Activated CD8-positive, alpha-beta memory T cell treated with anti-CD3 and anti-CD28 coated beads for 48 hours (primary cell): ENCODE data around the gene NPR2.

Experiments used
- DNase-seq, 3 experiments: peaks; one replicate each; pipeline ENCODE4 v3.0.0-alpha.2; 2020; ENCODE audit warnings: low read depth in 2 of 3, low spot score in 2 of 3

NPR2 gene

DNA sequence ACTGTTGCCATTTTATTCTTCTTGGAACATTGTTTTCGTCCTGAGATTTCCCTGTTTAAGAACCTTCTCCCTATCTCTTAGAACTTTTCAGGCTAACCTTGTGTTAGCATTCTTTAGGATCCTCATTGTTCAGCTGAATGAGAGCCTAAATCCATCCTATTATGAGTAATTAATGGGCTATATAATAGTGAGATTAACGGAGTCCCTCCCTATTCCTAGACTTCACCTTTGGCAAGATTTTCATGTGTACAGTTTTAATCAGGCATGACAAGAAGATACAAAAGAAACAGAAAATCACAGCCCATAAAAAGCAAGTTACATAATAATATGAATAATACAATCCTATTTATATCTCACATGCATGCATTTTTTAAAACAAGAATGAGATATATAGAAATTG is 28.2 kb upstream of the NPR2 start:
- DNase-seq: no peak

DNA sequence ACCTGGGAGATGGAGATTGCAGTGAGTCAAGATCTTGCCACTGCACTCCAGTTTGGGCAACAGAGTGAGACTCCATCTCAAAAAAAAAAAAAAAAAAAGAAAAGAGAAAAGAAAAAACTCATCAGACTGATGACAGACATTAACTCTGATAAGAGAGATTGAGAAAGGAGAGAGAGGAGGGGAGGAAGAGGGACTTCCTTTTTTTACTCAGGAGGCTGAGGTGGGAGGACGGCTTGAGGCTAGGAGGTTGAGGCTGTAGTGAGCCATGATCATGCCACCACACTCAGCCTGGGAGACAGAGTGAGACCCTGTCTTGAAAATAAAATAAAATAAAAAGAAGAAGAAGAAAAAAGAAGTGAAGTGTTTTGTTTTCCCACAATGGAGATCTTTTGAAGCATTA is 27.6 kb upstream of the NPR2 start:
- no peak for DNase-seq

DNA sequence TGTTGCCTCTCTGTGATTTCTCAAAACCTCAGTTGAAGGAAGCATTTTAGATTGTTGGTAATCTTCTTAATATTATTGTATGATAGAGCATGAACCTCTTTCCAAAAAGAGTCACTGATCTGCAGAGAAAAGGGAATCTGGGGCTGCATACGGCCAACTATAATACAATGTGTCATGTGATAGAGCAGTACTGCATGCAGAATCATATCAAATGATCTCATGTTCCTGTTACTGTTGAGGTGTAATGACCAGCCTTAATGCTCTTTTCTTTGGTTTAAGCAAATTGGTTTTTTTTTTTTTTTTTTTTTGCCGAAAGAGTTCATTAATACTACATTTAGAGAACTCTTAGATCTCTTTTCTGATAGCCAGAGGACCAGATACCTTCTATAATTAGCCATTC is 24.4 kb upstream of the NPR2 start:
- no peak for DNase-seq

DNA sequence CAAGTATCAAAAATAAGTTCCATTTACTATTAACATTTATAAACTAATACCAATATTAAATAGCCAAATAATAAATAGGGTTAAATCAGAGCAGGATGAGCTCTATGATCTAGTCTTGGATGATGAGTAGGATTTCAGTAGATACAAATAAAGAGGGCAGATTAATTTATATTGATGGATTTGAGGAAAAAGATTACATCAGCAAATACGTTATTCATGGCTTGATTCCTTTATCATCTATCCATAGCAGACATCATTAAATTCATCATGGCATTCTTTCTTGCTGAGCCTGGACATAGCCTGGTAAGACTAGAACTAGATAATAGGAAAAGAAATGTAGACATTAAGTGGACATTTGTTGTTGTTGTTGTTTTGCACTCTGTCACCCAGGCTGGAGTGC is 23.9 kb upstream of the NPR2 start:
- no peak for DNase-seq

DNA sequence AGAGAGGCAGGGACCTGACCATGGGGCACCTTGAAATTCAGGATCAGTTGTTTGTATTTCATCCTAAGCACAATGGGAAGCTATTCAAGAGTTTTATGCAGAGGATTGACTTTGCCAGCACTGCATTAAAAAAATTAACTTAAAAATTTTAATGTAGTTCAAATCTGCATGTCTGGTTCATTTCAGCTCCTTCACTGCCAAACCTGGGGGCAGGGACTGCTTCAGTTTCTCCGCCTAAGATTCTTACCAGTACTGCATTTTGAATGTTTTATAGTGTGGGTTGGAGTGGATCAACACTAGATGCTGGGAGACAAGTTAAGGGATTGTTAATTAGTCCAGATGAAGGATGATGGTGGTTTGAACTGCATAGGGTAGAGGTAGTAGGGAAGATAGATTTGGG is 21.6 kb upstream of the NPR2 start:
- no peak for DNase-seq

DNA sequence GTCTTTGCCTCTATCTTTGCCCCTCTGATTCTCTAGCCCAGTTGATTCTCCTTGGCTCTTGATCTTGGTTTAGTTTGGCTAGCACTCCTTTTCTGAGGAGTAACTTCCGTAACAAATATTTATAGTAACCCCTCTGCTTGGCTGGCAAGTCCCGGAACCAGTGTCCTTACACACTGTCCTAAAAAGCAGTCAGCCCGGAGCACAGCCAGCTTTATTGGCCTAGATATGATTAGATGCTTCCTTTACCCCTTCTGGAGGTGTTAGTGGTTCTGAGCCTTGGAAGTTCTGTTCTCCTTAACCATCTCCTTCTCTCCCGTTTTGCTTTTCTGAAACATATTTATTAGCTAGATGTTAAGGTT is 20.3 kb upstream of the NPR2 start:
- no peak for DNase-seq

DNA sequence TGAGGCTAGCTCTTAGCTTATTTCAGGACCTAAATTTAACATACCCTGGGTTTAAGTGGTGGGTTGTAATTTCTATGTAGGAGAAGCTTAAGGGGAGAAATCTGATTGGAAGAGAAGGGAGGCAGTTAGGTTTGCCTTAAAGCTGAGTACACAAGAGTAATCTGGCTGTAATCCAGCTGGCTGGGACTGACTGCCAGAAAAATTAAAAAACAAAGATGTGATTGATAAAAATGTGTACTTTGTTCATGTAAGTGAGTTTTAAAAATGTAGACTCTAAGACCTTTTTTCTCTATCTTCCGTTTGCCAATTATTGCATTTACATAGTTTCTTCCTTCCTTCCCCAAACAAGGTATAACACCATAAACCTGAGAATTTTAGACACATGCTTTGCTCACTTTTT is 19.9 kb upstream of the NPR2 start:
- no peak for DNase-seq

DNA sequence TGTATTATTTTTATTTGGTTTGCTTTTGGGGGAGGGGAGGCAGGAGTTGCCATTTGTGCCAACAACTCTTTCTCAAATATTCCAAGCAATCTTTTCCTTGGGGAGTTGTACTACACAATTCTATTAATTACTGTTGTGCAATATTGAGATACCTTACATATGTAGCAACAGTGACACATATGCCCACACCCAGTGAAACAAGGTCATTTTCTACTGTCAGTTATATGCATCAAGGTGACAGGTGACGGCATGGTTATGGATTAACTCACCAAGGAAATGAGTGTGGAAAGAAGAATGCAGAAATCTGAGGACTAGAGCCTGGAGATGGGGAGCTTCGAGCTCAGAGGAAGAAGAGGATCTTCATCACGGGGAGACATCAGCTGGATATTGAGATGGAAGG is 19.4 kb upstream of the NPR2 start:
- DNase-seq: no peak

DNA sequence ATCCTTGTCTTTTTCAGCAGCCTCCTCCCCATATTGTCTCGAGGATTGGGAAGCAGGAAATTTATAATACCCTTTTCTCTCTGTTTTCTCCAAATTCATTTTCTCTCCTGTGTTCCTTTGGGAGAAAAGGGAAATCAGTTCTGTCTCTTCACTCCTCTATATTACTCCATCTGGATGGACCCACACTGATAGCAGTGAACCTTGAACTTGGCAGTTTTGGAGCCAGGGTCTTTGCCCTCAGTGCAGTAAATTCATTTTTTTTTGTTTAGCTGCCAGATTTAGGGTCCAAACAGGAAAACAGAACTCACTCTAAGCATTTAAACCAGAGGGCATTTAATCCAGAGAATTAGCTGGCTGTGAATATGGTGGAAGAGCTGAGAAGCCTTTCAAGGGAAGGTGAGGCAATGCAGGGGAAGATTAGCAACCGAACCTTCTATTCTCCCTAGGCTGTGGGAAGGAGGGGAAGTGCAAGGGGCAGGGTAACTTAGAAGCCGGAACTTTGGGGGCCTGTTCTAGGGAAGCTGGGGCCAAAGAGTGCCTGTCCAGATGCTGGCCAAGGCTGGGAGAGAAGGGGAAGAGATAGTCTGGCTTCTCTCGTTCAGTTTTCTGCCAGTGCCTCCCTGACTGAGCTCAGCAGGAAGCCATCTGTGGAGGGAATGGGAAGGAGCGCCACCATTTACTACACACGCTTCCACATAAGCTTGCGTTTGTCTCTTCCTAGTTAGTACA is 16.3 kb upstream of the NPR2 start:
- DNase-seq: no peak

DNA sequence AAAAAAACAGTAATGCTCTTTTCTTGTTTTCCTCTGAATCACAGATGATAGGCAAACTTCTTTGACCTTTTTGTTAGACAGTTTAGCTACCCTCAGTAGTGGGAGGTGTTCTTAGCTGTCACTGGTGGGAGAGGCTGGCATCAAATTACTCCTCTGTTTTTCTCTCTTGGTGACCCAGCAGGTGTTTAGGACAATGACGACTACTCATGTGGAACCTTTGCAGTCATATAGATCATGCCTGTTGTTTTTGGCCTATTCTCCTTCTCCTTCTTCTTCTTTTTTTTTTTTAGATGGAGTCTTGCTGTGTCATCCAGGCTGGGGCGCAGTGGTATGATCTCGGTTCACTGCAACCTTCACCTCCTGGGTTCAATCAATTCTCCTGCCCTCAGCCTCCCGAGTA is 15.4 kb upstream of the NPR2 start:
- no peak for DNase-seq

DNA sequence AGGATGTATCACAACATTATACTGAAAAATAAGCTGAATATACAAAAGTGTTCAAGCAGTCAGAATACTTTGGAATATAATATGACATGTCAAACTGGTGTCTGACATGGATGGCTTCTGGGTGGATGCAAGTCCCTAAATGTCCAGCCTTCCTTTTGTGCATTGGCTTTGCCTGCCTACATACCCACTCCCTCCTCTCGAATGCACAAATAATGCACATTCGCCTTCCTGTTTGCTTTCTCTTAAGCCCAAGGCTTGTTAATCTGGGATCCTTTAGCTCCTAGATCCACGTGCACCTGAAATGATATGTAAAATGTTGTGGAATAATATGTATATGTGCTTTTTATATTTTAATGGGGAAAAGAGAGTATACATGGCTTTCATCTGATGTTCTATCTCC is 12.9 kb upstream of the NPR2 start:
- DNase-seq: no peak

DNA sequence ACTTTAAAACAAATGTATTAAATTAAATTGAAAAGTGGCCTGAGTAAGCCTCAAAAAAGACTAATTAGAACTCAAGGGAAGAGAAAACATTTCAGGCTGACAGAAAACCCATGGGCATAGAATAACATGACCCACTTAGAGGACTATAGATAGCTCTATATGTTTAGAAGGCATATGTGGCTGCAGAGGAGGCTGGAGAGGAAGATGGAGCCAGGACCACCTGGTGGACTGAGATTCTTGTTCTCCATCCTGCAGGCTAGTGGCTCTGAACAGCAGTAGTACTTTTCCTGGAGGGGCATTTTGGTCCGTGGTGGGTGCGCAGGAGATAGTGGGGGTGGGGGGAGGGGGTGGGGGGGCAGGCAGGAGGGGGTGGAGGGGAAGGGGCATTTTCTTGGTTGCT is 10.3 kb upstream of the NPR2 start:
- DNase-seq: no peak

DNA sequence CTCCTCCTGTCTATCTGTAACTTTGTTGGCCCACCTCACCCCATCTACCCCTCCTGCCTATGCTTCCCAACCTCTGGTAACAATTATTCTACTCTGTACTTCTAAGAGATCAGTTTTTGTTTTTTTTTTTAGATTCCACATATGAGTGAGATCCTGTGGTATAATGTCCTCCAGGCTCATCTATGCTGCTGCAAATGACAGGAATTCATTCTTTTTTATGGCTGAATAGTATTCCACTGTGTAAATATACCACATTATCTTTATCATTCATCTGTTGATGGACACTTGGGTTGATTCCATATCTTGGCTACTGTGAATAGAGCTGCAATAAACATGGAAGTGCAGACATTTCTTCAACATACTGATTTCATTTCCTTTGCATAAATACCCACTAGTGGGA is 8.0 kb upstream of the NPR2 start:
- no peak for DNase-seq

DNA sequence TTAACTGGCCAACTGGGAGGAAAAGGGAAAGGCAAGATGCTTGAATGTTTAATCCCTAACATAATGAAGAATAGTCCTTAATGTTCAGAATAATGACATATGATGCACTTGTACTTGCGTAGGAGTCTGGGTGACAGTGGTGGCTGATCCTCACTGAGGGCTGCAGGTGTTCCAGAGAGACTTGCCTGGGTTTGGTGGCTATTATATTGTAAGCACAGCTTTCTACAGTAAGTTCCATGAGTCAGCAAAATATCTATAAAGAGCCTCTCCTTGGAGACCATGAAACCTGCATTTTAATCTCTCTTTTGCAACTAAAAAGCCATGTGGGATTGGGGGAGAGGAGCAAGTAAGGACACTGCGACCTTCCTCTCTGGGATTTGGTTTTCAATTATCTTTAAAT is 1.9 kb upstream of the NPR2 start:
- no peak for DNase-seq

DNA sequence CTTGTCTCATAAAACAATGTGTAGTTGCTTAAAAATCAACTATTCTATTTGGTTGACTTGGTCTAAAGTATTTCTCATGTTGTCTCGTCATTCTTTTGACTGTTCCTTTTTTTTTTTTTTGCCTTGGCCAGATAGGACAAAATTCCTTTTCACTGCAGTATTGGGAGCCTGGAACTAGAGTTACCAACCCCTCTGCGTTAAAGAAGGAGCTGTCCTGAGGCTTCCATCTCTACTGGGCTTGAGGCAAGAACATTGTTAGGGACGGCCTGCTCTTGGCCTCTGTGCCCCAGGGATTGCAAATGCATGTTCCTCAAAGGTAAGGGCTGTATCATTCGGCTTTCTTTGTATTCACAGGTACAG is 1.4 kb upstream of the NPR2 start:
- no peak for DNase-seq

DNA sequence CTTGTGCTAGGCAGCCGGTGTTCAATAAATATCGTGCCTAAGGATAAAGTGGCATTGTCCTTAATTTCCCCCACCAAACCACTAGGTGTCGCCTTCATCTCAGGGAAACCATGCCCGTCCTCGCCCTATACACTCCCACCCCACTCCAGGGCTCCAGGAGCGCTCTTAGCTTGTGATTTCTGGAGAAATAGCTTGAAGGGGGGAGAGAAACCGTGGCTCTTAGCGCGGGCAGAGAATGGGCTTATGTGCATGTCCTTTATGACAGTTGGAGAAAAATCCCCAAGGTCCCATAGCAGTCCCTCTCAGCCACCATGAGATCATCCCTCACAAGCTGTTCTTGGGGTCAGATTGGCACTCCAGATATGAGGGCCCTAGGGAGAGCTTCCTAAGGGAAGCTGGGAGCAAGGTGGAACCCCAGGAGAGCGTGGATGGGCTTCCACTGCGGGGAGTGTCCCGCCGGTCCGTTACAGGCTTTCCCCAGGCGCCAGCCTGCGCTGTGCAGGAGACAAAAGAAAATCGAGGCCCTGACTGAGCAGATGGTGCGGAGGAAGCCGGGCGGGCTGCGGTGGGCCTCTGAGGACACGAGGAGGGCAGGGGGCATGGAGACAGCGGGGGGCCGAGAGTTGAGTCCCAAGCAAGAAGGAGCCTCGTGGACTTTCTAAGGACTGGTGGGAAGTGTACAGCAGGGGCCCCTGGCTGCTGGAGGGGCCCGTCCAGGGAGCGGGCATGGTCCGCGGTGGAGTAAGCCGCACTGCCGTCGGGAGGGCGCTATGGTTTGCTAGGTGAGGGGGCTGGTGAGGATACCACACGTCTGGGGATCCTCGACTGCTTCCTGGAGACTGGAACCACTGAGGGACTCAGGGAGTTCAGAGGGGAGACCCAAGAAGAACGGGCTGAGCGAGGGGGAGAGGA is 750 bp upstream of the NPR2 start:
- peak in 1 of 3 experiments; percentile 23 for DNase-seq

DNA sequence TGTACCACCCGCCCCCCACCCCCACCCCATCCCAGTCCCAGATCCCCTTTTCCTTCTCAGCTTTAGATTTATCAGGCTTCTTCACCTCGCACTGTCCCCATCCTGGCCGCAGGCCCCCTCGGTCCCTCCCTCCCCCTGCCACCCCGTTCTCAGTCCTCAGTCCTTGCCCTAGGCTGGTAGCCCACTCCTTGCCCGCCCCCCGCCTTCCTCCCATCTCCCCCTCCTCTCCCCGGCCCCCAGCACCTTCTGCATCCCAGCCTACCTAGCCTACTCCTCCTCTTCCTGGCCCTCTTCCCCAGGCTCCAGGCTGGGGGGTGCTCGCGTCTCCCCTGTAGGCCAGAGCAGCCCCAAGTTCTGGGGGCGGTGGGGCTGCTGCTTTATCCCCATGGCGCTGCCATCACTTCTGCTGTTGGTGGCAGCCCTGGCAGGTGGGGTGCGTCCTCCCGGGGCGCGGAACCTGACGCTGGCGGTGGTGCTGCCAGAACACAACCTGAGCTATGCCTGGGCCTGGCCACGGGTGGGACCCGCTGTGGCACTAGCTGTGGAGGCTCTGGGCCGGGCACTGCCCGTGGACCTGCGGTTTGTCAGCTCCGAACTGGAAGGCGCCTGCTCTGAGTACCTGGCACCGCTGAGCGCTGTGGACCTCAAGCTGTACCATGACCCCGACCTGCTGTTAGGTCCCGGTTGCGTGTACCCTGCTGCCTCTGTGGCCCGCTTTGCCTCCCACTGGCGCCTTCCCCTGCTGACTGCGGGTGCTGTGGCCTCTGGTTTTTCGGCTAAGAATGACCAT is 828 bp downstream of the NPR2 start:
- no peak for DNase-seq

DNA sequence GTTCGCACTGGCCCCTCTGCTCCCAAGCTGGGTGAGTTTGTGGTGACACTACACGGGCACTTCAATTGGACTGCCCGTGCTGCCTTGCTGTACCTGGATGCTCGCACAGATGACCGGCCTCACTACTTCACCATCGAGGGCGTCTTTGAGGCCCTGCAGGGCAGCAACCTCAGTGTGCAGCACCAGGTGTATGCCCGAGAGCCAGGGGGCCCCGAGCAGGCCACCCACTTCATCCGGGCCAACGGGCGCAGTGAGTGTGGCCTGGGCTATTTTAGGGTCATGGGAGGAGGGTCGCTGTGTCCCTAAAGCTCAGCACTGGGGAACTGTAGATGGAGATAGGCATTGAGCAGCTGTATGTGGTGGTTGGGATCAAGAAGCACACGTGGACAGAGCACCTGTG is 1.4 kb downstream of the NPR2 start:
- no peak for DNase-seq

DNA sequence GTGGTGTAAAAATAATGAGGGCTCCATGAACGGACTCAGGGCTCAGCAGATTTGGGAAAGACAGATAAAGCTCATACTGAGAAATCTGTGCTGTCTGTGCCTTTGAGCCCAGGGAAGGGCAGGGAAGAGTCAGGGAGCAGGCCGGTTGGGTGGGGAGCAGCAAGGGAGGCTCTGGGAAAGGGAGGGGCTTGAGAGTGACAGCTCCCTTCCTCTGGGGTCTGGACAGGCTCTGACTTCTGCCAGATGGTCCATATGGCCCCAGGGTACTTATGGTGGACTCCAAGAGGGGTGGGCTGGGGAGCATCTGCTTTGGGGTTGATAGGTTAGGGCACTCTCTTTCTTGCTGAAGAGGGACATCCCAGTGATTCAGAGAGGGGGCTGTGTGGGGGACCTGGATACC is 2.1 kb downstream of the NPR2 start:
- no peak for DNase-seq

DNA sequence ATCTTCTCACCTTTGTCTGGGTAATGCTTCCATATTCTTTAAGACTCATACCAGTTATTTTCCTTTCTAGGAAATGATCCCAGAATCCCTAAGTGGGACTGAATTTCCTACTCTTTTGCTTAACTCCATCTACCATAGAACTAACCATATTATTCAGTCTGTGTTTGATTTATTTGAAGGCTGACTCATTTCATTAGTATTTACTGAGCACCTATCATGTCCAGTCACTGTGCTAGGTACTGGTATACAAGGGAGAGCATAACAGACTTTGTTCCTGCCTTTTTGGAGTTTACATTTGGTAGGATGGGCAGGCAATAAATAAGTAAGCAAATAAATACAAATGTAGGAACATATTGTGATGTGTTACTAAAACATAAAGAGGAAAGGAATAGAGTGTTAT is 4.3 kb downstream of the NPR2 start:
- no peak for DNase-seq

DNA sequence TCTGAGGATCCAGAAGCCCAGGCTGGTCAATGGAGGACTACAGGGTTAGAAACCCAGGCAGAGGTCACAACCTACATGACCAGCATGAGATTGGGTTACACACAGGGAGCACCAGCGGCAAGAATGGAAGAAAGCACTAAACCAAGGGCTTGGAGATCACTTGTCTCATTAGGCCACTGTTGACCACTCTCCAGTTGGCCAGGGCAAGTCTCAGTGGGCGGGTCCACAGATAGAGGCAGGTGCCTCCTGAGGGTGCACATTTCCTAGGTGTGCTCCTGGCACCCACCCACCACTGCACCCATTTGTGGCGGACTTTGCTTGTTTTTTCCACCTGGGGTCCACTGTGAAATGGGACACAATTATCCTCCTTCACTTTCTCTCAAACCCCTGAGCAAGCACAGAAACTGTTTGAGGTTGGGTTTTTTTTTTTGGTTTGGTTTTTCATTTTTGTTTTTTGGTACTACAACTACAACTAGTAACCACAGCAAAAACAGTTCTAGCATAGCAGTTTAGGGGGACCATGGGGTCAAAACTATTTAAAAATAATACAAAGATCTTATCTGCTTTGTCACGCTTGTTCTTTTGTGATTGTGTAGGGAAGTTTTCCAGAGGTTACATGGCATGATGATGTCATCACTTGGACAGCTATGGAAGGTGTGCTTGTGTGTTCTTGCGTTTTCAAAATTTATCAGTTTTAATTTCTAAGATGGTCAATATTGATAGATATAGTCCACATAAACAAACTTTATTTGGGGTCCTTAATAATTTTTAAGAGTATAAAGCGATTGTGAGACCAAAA is 6.1 kb downstream of the NPR2 start:
- DNase-seq: no peak
